Activated T-cell treated with anti-CD3 and anti-CD28 coated beads, Interleukin-2, amount 50 U/mL, for 72 hours (primary cell): Measurements from ENCODE around the gene ELOVL3. TPM values are rescaled to one million over a fixed set of nuclear protein-coding genes. Genes with fewer than 3 reads are reported as not detected.
A peak's percentile ranks its signal among the peaks of the same experiment; 100 is the strongest.

Source experiments
- ATAC-seq, 2 donors: fragments of 150-1000 bp; cut with Tn5 transposase; replicated peaks in 1 of 2; 2 replicates each; pipeline ENCODE4 v1.10.0; 2021; ENCODE audit warnings: moderate library complexity in 2 of 2, mild to moderate bottlenecking in 1 of 2
- DNase-seq, 2 donors: peaks; one replicate each; pipeline ENCODE4 v3.0.0; 2021 to 2022; ENCODE audit warnings: mixed read lengths in 1 of 2
- H3K27ac Mint-ChIP-seq: one replicate; pipeline ENCODE4 v1.8.0; 2022; ENCODE audit warnings: mild to moderate bottlenecking, moderate library complexity, mixed read lengths
- H3K27me3 Mint-ChIP-seq: one replicate; pipeline ENCODE4 v1.8.0; 2022; ENCODE audit warnings: low read depth, mixed read lengths
- H3K36me3 Mint-ChIP-seq, 2 donors: one replicate each; pipeline ENCODE4 v1.8.0; 2022; ENCODE audit warnings: mixed read lengths in 2 of 2, mild to moderate bottlenecking in 1 of 2; ENCODE audit not compliant: insufficient read depth in 2 of 2
- H3K4me1 Mint-ChIP-seq: one replicate; pipeline ENCODE4 v1.8.0; 2022; ENCODE audit warnings: low read depth, mixed read lengths
- H3K4me3 Mint-ChIP-seq, 2 donors: one replicate each; pipeline ENCODE4 v1.8.0; 2022; ENCODE audit warnings: mild to moderate bottlenecking in 2 of 2, mixed read lengths in 2 of 2, moderate library complexity in 2 of 2
- H3K9me3 Mint-ChIP-seq, 2 donors: one replicate each; pipeline ENCODE4 v1.8.0; 2022; ENCODE audit warnings: mixed read lengths in 2 of 2
- total RNA-seq, 2 donors: library from RNA; stranded (reverse); gene quantifications; one replicate each; pipeline ENCODE4 v1.2.3, GENCODE V29; 2022

Gene ELOVL3
- total RNA-seq, 2 donors from 2014 or later = 0.24 TPM; not detected in 1

- Mint-ChIP-seq H3K27ac (no peak overlapping the region), H3K9me3 (no peaks in the 10 kb centered on the region), H3K27me3 (peaks cover 53% of the 10 kb centered on the region), H3K4me1 (peaks cover 16% of the 10 kb centered on the region), H3K36me3 (no peaks in the 10 kb centered on the region), H3K4me3 (peak overlapping the region; percentile 89)
- DNase-seq (peak; percentile 80 to 87), ATAC-seq (peak; percentile 69)
Measured at GRCh38 chr10:102231357-102232318, 5.5 kb downstream of the ELOVL3 start.

GRCh38 chr10:102233997-102234396 lies 7.9 kb downstream of the ELOVL3 start:
- Mint-ChIP-seq H3K9me3 (no peaks in the 10 kb centered on the region), H3K27ac (no peak overlapping the region), H3K36me3 (no peaks in the 10 kb centered on the region), H3K4me1 (peaks cover 11% of the 10 kb centered on the region), H3K4me3 (no peak overlapping the region), H3K27me3 (peaks cover 34% of the 10 kb centered on the region)
- DNase-seq (no peak), ATAC-seq (no peak)

- Mint-ChIP-seq H3K27me3 (peaks cover 36% of the 10 kb centered on the region), H3K9me3 (no peaks in the 10 kb centered on the region), H3K36me3 (no peaks in the 10 kb centered on the region), H3K4me1 (peaks cover 4% of the 10 kb centered on the region), H3K4me3 (no peak overlapping the region), H3K27ac (no peak overlapping the region)
- no peak for ATAC-seq
- no peak for DNase-seq
Measured at GRCh38 chr10:102234888-102235597, 8.9 kb downstream of the ELOVL3 start.

- Mint-ChIP-seq H3K27ac (no peak overlapping the region), H3K4me1 (no peaks in the 10 kb centered on the region)
- ATAC-seq = no peak
Measured at GRCh38 chr10:102235598-102235920, 9.5 kb downstream of the ELOVL3 start.

GRCh38 chr10:102236006-102236405 lies 9.9 kb downstream of the ELOVL3 start:
- no peaks in the 10 kb centered on the region for H3K4me1 Mint-ChIP-seq
- DNase-seq (no peak), ATAC-seq (no peak)
- no peak overlapping the region for H3K27ac Mint-ChIP-seq
- H3K27me3 Mint-ChIP-seq = peaks cover 45% of the 10 kb centered on the region
- no peaks in the 10 kb centered on the region for H3K9me3 Mint-ChIP-seq
- H3K36me3 Mint-ChIP-seq = no peaks in the 10 kb centered on the region
- H3K4me3 Mint-ChIP-seq = no peak overlapping the region

More at GRCh38 chr10:102235598-102235920, 9.5 kb downstream of the ELOVL3 start:
- Mint-ChIP-seq H3K4me3 (no peak overlapping the region), H3K36me3 (no peaks in the 10 kb centered on the region), H3K27me3 (peaks cover 41% of the 10 kb centered on the region), H3K9me3 (no peaks in the 10 kb centered on the region)
- DNase-seq = no peak

GRCh38 chr10:102237711-102238252 lies 11.7 kb downstream of the ELOVL3 start:
- no peak overlapping the region for H3K4me3 Mint-ChIP-seq
- H3K27me3 Mint-ChIP-seq = peaks cover 59% of the 10 kb centered on the region
- ATAC-seq (no peak), DNase-seq (no peak)
- H3K27ac Mint-ChIP-seq = no peak overlapping the region
- H3K4me1 Mint-ChIP-seq = peaks cover 9% of the 10 kb centered on the region
- no peaks in the 10 kb centered on the region for H3K36me3 Mint-ChIP-seq
- no peaks in the 10 kb centered on the region for H3K9me3 Mint-ChIP-seq

- peak overlapping the region; percentile 77 to 82 for H3K4me3 Mint-ChIP-seq
- peaks cover 0 to under 1% of the 10 kb centered on the region in 2 donors for H3K36me3 Mint-ChIP-seq
- H3K27ac Mint-ChIP-seq = no peak overlapping the region
- ATAC-seq (no peak), DNase-seq (no peak)
- peaks cover 17% of the 10 kb centered on the region for H3K4me1 Mint-ChIP-seq
- H3K27me3 Mint-ChIP-seq = peaks cover 44% of the 10 kb centered on the region
- no peaks in the 10 kb centered on the region for H3K9me3 Mint-ChIP-seq
Measured at GRCh38 chr10:102240467-102241031, 14.4 kb downstream of the ELOVL3 start.

- no peak for DNase-seq
- H3K9me3 Mint-ChIP-seq = no peaks in the 10 kb centered on the region
- peaks cover 39% of the 10 kb centered on the region for H3K27me3 Mint-ChIP-seq
- ATAC-seq = no peak
- H3K27ac Mint-ChIP-seq = no peak overlapping the region
- H3K4me3 Mint-ChIP-seq = peak overlapping the region; percentile 77 to 82
- peaks cover 0 to 2% of the 10 kb centered on the region in 2 donors for H3K36me3 Mint-ChIP-seq
- peaks cover 17% of the 10 kb centered on the region for H3K4me1 Mint-ChIP-seq
Measured at GRCh38 chr10:102241032-102241443, 14.9 kb downstream of the ELOVL3 start.

- H3K36me3 Mint-ChIP-seq = peaks cover 0 to 2% of the 10 kb centered on the region in 2 donors
- peak; percentile 70 to 71 for ATAC-seq
- H3K9me3 Mint-ChIP-seq = no peaks in the 10 kb centered on the region
- H3K4me1 Mint-ChIP-seq = peaks cover 23% of the 10 kb centered on the region
- H3K27me3 Mint-ChIP-seq = peaks cover 38% of the 10 kb centered on the region
- H3K4me3 Mint-ChIP-seq = peak within 1 kb of the TSS; percentile 77 to 82
- DNase-seq = peak; percentile 95 to 96
- H3K27ac Mint-ChIP-seq = no peak within 1 kb of the TSS
Measured at GRCh38 chr10:102241444-102242117, 15.5 kb downstream of the ELOVL3 start, which contains the start of gene PITX3. Gene PITX3, minus strand, starts transcription at chr10:102241512. Its CDS starts 9,432 bp downstream, at chr10:102232080.

GRCh38 chr10:102242118-102242485 lies 16.0 kb downstream of the ELOVL3 start:
- peaks cover 28% of the 10 kb centered on the region for H3K4me1 Mint-ChIP-seq
- no peak overlapping the region for H3K27ac Mint-ChIP-seq
- H3K4me3 Mint-ChIP-seq = peak overlapping the region; percentile 77 to 82
- ATAC-seq (no peak), DNase-seq (no peak)
- H3K27me3 Mint-ChIP-seq = peaks cover 38% of the 10 kb centered on the region
- H3K9me3 Mint-ChIP-seq = no peaks in the 10 kb centered on the region
- peaks cover 0 to 2% of the 10 kb centered on the region in 2 donors for H3K36me3 Mint-ChIP-seq

GRCh38 chr10:102243309-102243708 lies 17.2 kb downstream of the ELOVL3 start:
- ATAC-seq = no peak
- Mint-ChIP-seq H3K9me3 (no peaks in the 10 kb centered on the region), H3K27me3 (peaks cover 38% of the 10 kb centered on the region), H3K27ac (no peak overlapping the region), H3K4me3 (peak overlapping the region; percentile 8 to 44), H3K4me1 (peaks cover 39% of the 10 kb centered on the region), H3K36me3 (peaks cover 0 to 4% of the 10 kb centered on the region in 2 donors)
- DNase-seq = no peak

GRCh38 chr10:102245082-102245931 lies 19.2 kb downstream of the ELOVL3 start, which contains the start of gene GBF1:
Gene GBF1, plus strand, starts transcription at chr10:102245532. Its CDS starts 13,407 bp downstream, at chr10:102258939.
- peak; percentile 90 to 91 for DNase-seq
- ATAC-seq = peak; percentile 88
- Mint-ChIP-seq H3K36me3 (peaks cover 0 to 4% of the 10 kb centered on the region in 2 donors), H3K4me1 (peaks cover 39% of the 10 kb centered on the region), H3K9me3 (no peaks in the 10 kb centered on the region), H3K27ac (peak within 1 kb of the TSS; percentile 93), H3K4me3 (peak within 1 kb of the TSS; percentile 82 to 99), H3K27me3 (peaks cover 21% of the 10 kb centered on the region)
